Pancreas (tissue), 10 donors: ENCODE measurements around the gene IGDCC3. TPM values are rescaled to one million over a fixed set of nuclear protein-coding genes. Genes with fewer than 3 reads are reported as not detected.

ENCODE experiments used
- ATAC-seq, 4 donors: fragments of 200-7000 bp; cut with Tn5 transposase; one replicate each; pipeline versions ENCODE4 v1.8.0 to v1.9.1; 2020; ENCODE audit warnings: mild to moderate bottlenecking in 4 of 4, moderate library complexity in 4 of 4
- DNase-seq, 6 donors: peaks; one replicate each; pipeline ENCODE4 v3.0.0-alpha.2; 2020
- FAIRE-seq: peaks from 2 replicates; lab custom pipeline; 2012; peaks lifted over from hg19 to GRCh38; lab: Jason Lieb, UNC
- H3K27ac ChIP-seq, 4 donors: fragments of 200-600 bp; sonication (generic); 1 replicate in 3 of 4; 2 replicates in 1 of 4; pipeline versions ENCODE4 v1.5.0 to v1.8.0; 2020
- H3K27me3 ChIP-seq, 4 donors: fragments of 200-600 bp; one replicate each; pipeline ENCODE4 v1.8.0; 2021
- H3K36me3 ChIP-seq, 3 donors: fragments of 200-600 bp; sonication (generic) in 1 of 3; one replicate each; pipeline versions ENCODE4 v1.5.0 to v1.8.0; 2020 to 2021
- H3K4me1 ChIP-seq, 3 donors: fragments of 200-600 bp; one replicate each; pipeline ENCODE4 v1.8.0; 2021
- H3K4me3 ChIP-seq, 4 donors: fragments of 200-600 bp; sonication (generic) in 2 of 4; one replicate each; pipeline versions ENCODE4 v1.5.0 to v1.8.0; 2020 to 2021
- H3K9me3 ChIP-seq, 4 donors: fragments of 200-600 bp; one replicate each; pipeline ENCODE4 v1.8.0; 2021
- CTCF ChIP-seq, 4 donors: fragments of 200-600 bp; sonication (generic) in 3 of 4; IDR thresholded peaks; one replicate each; pipeline versions ENCODE4 v1.5.0 to v1.8.0; 2021; ENCODE audit warnings: antibody characterized with exemption in 4 of 4
- WGBS, 2 donors: extraction: QIAGEN DNeasy Blood & Tissue Kit; methylation state at CpG; one replicate each; pipeline ENCODE4 v1.1.7; 2013; 5-methylcytosine and 5-hydroxymethylcytosine counted together
- intact Hi-C, 3 donors: fragments of 100-400 bp; cut with DNase I; formaldehyde crosslinking; loops; one replicate each; pipeline versions ENCODE4 v1.11.1 to v1.14.2; 2022
- polyA plus RNA-seq, 2 donors: library from polyadenylated mRNA; stranded (reverse); fragments of 200-250 nt; gene quantifications; one replicate each; pipeline ENCODE4 v1.2.3, GENCODE V29; 2013
- total RNA-seq, 6 donors: library from RNA; stranded (reverse); fragmentation: NEBNext Ultra II Directional in 4 of 6; extraction: Animal tissue kit (Norgen Biotek cat#: 25700) in 4 of 6; gene quantifications; one replicate each; pipeline versions ENCODE4 v1.2.1 to v1.2.4, GENCODE V29; 2021 to 2023
- donor health status: healthy with polysubstance abuse.
- donor health status: DM: no; HTN: no; CAD: no; lungs with moderate emphysema.
- donor health status: DM: no; HTN: no; CAD: no.
- donor health status: control.
- donor health status: control.
- donor health status: Bipolar disorder and iron deficiency.
- donor health status: DM: yes; HTN: yes; CAD: no.
- donor health status: DM: no; HTN: no; CAD: no.
- donor health status: DM: no; HTN: no; CAD: no.
- donor health status: DM: yes; HTN: yes; CAD: no.

Gene IGDCC3
- total and polyA plus RNA-seq, 8 donors: 0.32 TPM; not detected in 7

GRCh38 chr15:65394936-65395335 lies 17.1 kb upstream of the IGDCC3 start:
- WGBS, 2 donors: 83 to 87% methylated on average over 9 of the region's 9 CpGs
- H3K27me3 ChIP-seq: no peaks in the 10 kb centered on the region
- no peak overlapping the region for H3K4me3 ChIP-seq

GRCh38 chr15:65394280-65394789 lies 16.5 kb upstream of the IGDCC3 start:
- ATAC-seq: no peak
- 81 to 85% methylated on average over 11 of the region's 11 CpGs for WGBS, 2 donors
- TF ChIP-seq CTCF (IDR thresholded peaks at IDR 0.05): no peak
- DNase-seq: no peak
- Histone ChIP-seq H3K9me3 (no peaks in the 10 kb centered on the region), H3K4me1 (no peaks in the 10 kb centered on the region), H3K27me3 (no peaks in the 10 kb centered on the region), H3K27ac (no peak overlapping the region), H3K4me3 (no peak overlapping the region), H3K36me3 (no peaks in the 10 kb centered on the region)
- intact Hi-C loops: no loop called here
- FAIRE-seq: no peak

More at GRCh38 chr15:65394936-65395335, 17.1 kb upstream of the IGDCC3 start:
- TF ChIP-seq CTCF (IDR thresholded peaks at IDR 0.05): no peak
- intact Hi-C loops: no loop called here
- Histone ChIP-seq H3K27ac (no peak overlapping the region), H3K36me3 (no peaks in the 10 kb centered on the region), H3K9me3 (no peaks in the 10 kb centered on the region), H3K4me1 (no peaks in the 10 kb centered on the region)
- FAIRE-seq: no peak
- ATAC-seq: no peak
- no peak for DNase-seq

GRCh38 chr15:65393557-65393956 lies 15.8 kb upstream of the IGDCC3 start:
- no peaks in the 10 kb centered on the region for H3K9me3 ChIP-seq
- WGBS, 2 donors: 83 to 86% methylated on average over 8 of the region's 8 CpGs
- FAIRE-seq: no peak

GRCh38 chr15:65393091-65393490 lies 15.3 kb upstream of the IGDCC3 start:
- Histone ChIP-seq H3K27ac (no peak overlapping the region), H3K9me3 (no peaks in the 10 kb centered on the region), H3K36me3 (no peaks in the 10 kb centered on the region), H3K27me3 (no peaks in the 10 kb centered on the region), H3K4me1 (no peaks in the 10 kb centered on the region), H3K4me3 (no peak overlapping the region)
- FAIRE-seq (no peak), DNase-seq (no peak), ATAC-seq (no peak)
- intact Hi-C loops: no loop called here
- 80 to 87% methylated on average over 13 of the region's 13 CpGs for WGBS, 2 donors
- no peak for TF ChIP-seq CTCF (IDR thresholded peaks at IDR 0.05)

More at GRCh38 chr15:65393557-65393956, 15.8 kb upstream of the IGDCC3 start:
- Histone ChIP-seq H3K4me3 (no peak overlapping the region), H3K36me3 (no peaks in the 10 kb centered on the region), H3K4me1 (no peaks in the 10 kb centered on the region), H3K27ac (no peak overlapping the region), H3K27me3 (no peaks in the 10 kb centered on the region)
- ATAC-seq (no peak), DNase-seq (no peak)
- intact Hi-C loops: no loop called here
- TF ChIP-seq CTCF (IDR thresholded peaks at IDR 0.05): no peak

GRCh38 chr15:65392368-65392767 lies 14.6 kb upstream of the IGDCC3 start:
- H3K27me3 ChIP-seq: no peaks in the 10 kb centered on the region
- intact Hi-C loops: no loop called here
- H3K27ac ChIP-seq: no peak overlapping the region
- no peak for TF ChIP-seq CTCF (IDR thresholded peaks at IDR 0.05)
- no peak for FAIRE-seq
- H3K4me3 ChIP-seq: no peak overlapping the region
- no peaks in the 10 kb centered on the region for H3K4me1 ChIP-seq
- DNase-seq: no peak
- no peak for ATAC-seq
- no peaks in the 10 kb centered on the region for H3K9me3 ChIP-seq
- no peaks in the 10 kb centered on the region for H3K36me3 ChIP-seq
- 78 to 87% methylated on average over 2 of the region's 2 CpGs for WGBS, 2 donors
